ENCODE data around the gene ANGPTL4.
"Not testable (repeated sequence)": the region's sequence is repeated elsewhere in the genome, so short reads cannot be mapped to it uniquely, and the experiment has no call there.

The ANGPTL4 gene

DNA sequence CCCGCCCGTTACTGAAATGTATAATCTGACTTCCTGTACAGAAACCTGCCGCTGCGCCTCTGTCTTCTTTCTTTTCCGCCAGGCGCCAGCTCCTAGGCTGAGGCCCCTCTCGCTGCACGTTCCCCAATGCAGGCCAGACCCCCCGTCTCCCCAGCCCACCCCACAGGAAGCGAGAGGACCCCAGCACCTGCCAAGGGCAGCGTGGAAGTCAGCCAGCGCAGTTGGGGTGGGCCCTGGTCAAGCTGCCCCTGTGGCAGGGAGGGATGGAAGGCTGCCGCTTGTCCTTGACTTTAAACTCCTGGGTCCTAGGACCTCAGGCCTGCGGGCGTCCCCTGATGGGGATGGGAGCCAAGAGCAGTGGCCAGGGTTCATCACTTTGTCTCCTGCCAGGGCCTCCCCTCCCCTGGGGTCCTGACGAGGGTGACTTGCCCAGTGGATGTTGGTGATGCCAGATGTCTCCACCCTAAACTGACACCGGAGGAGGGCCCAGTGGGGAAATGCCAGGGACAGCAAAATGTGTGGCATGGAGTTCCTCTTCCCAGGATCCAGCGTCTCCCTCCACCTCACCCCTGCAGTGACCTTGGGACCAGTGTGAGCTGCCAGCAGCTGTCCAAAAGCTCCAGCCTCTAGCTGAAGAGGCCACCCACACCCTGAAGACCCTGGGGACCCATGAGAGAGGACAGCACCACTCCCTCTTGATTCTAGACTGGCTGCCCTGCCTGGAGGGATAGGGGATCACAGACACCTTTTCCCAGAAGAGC lies 40.6 kb downstream of the ANGPTL4 start:
- Mint-ChIP-seq H3K36me3 (ENCODE audit: insufficient read depth) (peaks cover 43% of the 10 kb centered on the region), H3K9me3 (no peaks in the 10 kb centered on the region), H3K4me1 (ENCODE audit: low read depth in 2 of 2) (peaks cover 2 to 4% of the 10 kb centered on the region in 2 donors), H3K4me3 (no peak overlapping the region), H3K27me3 (no peaks in the 10 kb centered on the region), H3K27ac (peak overlapping the region in 1 of 2 donors; percentile 81)
- ATAC-seq (replicated peaks) (no peak), DNase-seq (no peak)

GRCh38 chr19:8410718-8411117 lies 46.8 kb downstream of the ANGPTL4 start:
- not testable (repeated sequence) for H3K9me3 Mint-ChIP-seq; DNase-seq; H3K27ac Mint-ChIP-seq; ATAC-seq (replicated peaks); H3K4me1 Mint-ChIP-seq (ENCODE audit: low read depth in 2 of 2); H3K27me3 Mint-ChIP-seq; H3K4me3 Mint-ChIP-seq
- H3K36me3 Mint-ChIP-seq (ENCODE audit: insufficient read depth), result peaks cover 15% of the 10 kb centered on the region

GRCh38 chr19:8412783-8413628 lies 49.1 kb downstream of the ANGPTL4 start, which contains the start of gene MARCHF2:
Gene MARCHF2, plus strand, starts transcription at chr19:8413305. Its CDS starts 8,536 bp downstream, at chr19:8421841.
- peak; percentile 99 for ATAC-seq (replicated peaks)
- peak; percentile 92 to 94 (median 93) for DNase-seq
- H3K4me3 Mint-ChIP-seq, result peak within 1 kb of the TSS; percentile 49 to 64
- H3K27ac Mint-ChIP-seq, result no peak within 1 kb of the TSS
- H3K9me3 Mint-ChIP-seq, result no peaks in the 10 kb centered on the region
- peaks cover 4 to 7% of the 10 kb centered on the region in 2 donors for H3K4me1 Mint-ChIP-seq (ENCODE audit: low read depth in 2 of 2)
- peaks cover 6% of the 10 kb centered on the region for H3K36me3 Mint-ChIP-seq (ENCODE audit: insufficient read depth)
- H3K27me3 Mint-ChIP-seq, result no peaks in the 10 kb centered on the region

- no peaks in the 10 kb centered on the region for H3K27me3 Mint-ChIP-seq
- DNase-seq, result no peak
- peak overlapping the region; percentile 48 to 64 for H3K4me3 Mint-ChIP-seq
- H3K4me1 Mint-ChIP-seq (ENCODE audit: low read depth in 2 of 2), result peaks cover 7 to 10% of the 10 kb centered on the region in 2 donors
- peaks cover 6% of the 10 kb centered on the region for H3K36me3 Mint-ChIP-seq (ENCODE audit: insufficient read depth)
- no peaks in the 10 kb centered on the region for H3K9me3 Mint-ChIP-seq
- no peak overlapping the region for H3K27ac Mint-ChIP-seq
- no peak for ATAC-seq (replicated peaks)
These were observed 49.7 kb downstream of the ANGPTL4 start for GRCh38 chr19:8413629-8413995.

DNA sequence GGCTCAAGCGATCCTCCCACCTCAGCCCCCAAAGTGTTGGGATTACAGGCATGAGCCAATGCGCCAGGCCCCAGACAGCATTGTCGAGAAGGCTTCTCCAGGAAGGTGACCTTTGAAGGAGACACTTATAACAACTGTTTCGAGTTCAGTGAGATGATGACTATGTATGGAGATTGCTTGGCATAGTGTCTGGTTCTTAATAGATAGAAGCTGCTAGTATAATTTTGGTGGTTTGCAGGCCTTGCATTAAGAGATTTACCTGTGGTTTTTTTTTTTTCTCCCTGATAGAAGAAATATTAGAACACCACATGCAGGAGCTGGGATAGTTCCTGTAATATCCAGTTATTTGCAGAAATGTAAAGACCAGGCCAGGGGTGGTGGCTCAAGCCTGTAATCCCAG lies 52.8 kb downstream of the ANGPTL4 start:
- peaks cover 3% of the 10 kb centered on the region for H3K36me3 Mint-ChIP-seq (ENCODE audit: insufficient read depth)
- H3K9me3 Mint-ChIP-seq, result no peaks in the 10 kb centered on the region
- ATAC-seq (replicated peaks) (no peak), DNase-seq (no peak)
- no peaks in the 10 kb centered on the region for H3K27me3 Mint-ChIP-seq
- H3K4me3 Mint-ChIP-seq, result no peak overlapping the region
- H3K27ac Mint-ChIP-seq, result no peak overlapping the region
- peaks cover 7 to 10% of the 10 kb centered on the region in 2 donors for H3K4me1 Mint-ChIP-seq (ENCODE audit: low read depth in 2 of 2)

- no peak overlapping the region for H3K27ac Mint-ChIP-seq
- H3K27me3 Mint-ChIP-seq, result no peaks in the 10 kb centered on the region
- H3K4me1 Mint-ChIP-seq (ENCODE audit: low read depth in 2 of 2), result peaks cover 3% of the 10 kb centered on the region in 2 donors
- ATAC-seq (replicated peaks), result no peak
- H3K4me3 Mint-ChIP-seq, result no peak overlapping the region
- DNase-seq, result no peak
- H3K36me3 Mint-ChIP-seq (ENCODE audit: insufficient read depth), result peaks cover 9% of the 10 kb centered on the region
- H3K9me3 Mint-ChIP-seq, result no peaks in the 10 kb centered on the region
These were observed 57.8 kb downstream of the ANGPTL4 start for GRCh38 chr19:8421484-8422461.

DNA sequence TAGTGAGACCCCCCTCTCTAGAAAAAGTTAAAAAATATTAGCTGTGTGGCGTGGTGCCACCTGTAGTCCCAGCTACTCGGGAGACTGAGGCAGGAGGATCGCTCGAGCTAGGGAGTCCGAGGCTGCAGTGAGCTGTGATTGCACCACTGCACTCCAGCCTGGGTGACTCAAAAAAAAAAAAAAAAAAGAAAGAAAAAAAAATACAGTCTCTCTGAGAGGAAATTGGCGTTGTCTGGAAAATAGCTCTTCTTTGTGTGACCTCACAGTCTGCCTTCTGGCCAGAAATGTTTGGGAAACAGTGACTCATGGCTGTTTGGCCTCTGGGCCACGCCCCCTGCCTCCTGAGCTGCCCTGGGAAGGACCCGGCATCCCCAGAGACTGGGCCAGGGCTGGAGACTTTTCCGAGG lies 59.9 kb downstream of the ANGPTL4 start:
- DNase-seq (no peak), ATAC-seq (replicated peaks) (no peak)
- H3K9me3 Mint-ChIP-seq, result no peaks in the 10 kb centered on the region
- H3K36me3 Mint-ChIP-seq (ENCODE audit: insufficient read depth), result peaks cover 15% of the 10 kb centered on the region
- no peaks in the 10 kb centered on the region for H3K4me1 Mint-ChIP-seq (ENCODE audit: low read depth in 2 of 2)
- H3K4me3 Mint-ChIP-seq, result no peak overlapping the region
- H3K27ac Mint-ChIP-seq, result no peak overlapping the region
- H3K27me3 Mint-ChIP-seq, result no peaks in the 10 kb centered on the region

Measured in effector memory CD8-positive, alpha-beta T cell (primary cell).